Osteoblast (primary cell): ENCODE measurements around the gene METTL17. TPM values are rescaled to one million over a fixed set of nuclear protein-coding genes. Genes with fewer than 3 reads are reported as not detected.
A peak's percentile ranks its signal among the peaks of the same experiment; 100 is the strongest.
"Not testable (repeated sequence)": the region's sequence is repeated elsewhere in the genome, so short reads cannot be mapped to it uniquely, and the experiment has no call there.

ENCODE experiments used
- DNase-seq: peaks from one replicate; pipeline ENCODE4 v3.0.0; 2011; ENCODE audit warnings: low spot score, mixed read lengths; ENCODE audit not compliant: insufficient read length; ENCODE audit errors: missing footprints
- H2AFZ ChIP-seq: 2 replicates; pipeline ENCODE4 v1.6.0; 2011; ENCODE audit warnings: mild to moderate bottlenecking, low read length
- H3K27ac ChIP-seq: 2 replicates; pipeline ENCODE4 v1.5.1; 2011; ENCODE audit warnings: mild to moderate bottlenecking, low read depth, low read length, moderate library complexity
- H3K27me3 ChIP-seq: 2 replicates; pipeline ENCODE4 v1.6.0; 2012; ENCODE audit warnings: mild to moderate bottlenecking, control low read depth, inconsistent platforms, low read length, moderate library complexity; ENCODE audit not compliant: insufficient read depth
- H3K36me3 ChIP-seq: 2 replicates; pipeline ENCODE4 v1.5.1; 2011; ENCODE audit warnings: mild to moderate bottlenecking, low read length, control low read depth, moderate library complexity; ENCODE audit not compliant: insufficient read depth
- H3K4me1 ChIP-seq: 2 replicates; pipeline ENCODE4 v1.5.1; 2011; ENCODE audit warnings: mild to moderate bottlenecking, low read length, control low read depth, moderate library complexity; ENCODE audit not compliant: insufficient read depth
- H3K4me2 ChIP-seq: 2 replicates; pipeline ENCODE4 v1.6.0; 2011; ENCODE audit warnings: mild to moderate bottlenecking, low read length; ENCODE audit not compliant: insufficient read depth
- H3K4me3 ChIP-seq: fragments of 200-600 bp; sonication (generic); 3 replicates; pipeline ENCODE4 v1.5.1; 2012; ENCODE audit warnings: mild to moderate bottlenecking, low read length, inconsistent platforms; ENCODE audit not compliant: insufficient read depth
- H3K79me2 ChIP-seq: 2 replicates; pipeline ENCODE4 v1.6.0; 2012; ENCODE audit warnings: mild to moderate bottlenecking, low read length, control low read depth, inconsistent platforms; ENCODE audit not compliant: insufficient read depth
- H3K9me3 ChIP-seq: 2 replicates; pipeline ENCODE4 v1.5.1; 2011; ENCODE audit warnings: low read depth, low read length, control low read depth
- H4K20me1 ChIP-seq: 2 replicates; pipeline ENCODE4 v1.6.0; 2012; ENCODE audit warnings: mild to moderate bottlenecking, low read length, control low read depth; ENCODE audit not compliant: insufficient read depth
- CTCF ChIP-seq: IDR thresholded peaks from 2 replicates; pipeline ENCODE4 v1.5.1; 2011; ENCODE audit warnings: mild to moderate bottlenecking, low read depth, low read length, moderate library complexity; ENCODE audit errors: extremely low read depth
- total RNA-seq: library from RNA; depleted of rRNA; stranded (reverse); fragments of >200 nt; gene quantifications from 2 replicates; pipeline ENCODE4 v1.2.3, GENCODE V29; 2012

Gene METTL17
- total RNA-seq, result 43.3 and 50.3 TPM in 2 replicates

- Histone ChIP-seq H3K4me2 (peak within 1 kb of the TSS; percentile 96), H3K4me1 (peaks cover 30% of the 10 kb centered on the region), H3K9me3 (no peaks in the 10 kb centered on the region), H3K79me2 (peaks cover 21% of the 10 kb centered on the region), H2AFZ (peak within 1 kb of the TSS; percentile 99), H3K4me3 (peak within 1 kb of the TSS; percentile 87), H3K36me3 (peaks cover 31% of the 10 kb centered on the region), H3K27me3 (no peaks in the 10 kb centered on the region), H4K20me1 (peaks cover 8% of the 10 kb centered on the region), H3K27ac (peak within 1 kb of the TSS; percentile 54)
- TF ChIP-seq CTCF, result peak; percentile 50
- peak; percentile 93 for DNase-seq
Measured at GRCh38 chr14:20989787-20990600, at the start of gene METTL17. TSS of gene METTL17 (plus strand) at chr14:20989980. CDS start at chr14:20990003, 23 bp downstream.

GRCh38 chr14:20945146-20945545 lies 44.6 kb upstream of the METTL17 start:
- H3K4me3 ChIP-seq, H3K79me2 ChIP-seq, H4K20me1 ChIP-seq, H2AFZ ChIP-seq, H3K4me1 ChIP-seq, H3K27me3 ChIP-seq, DNase-seq, H3K36me3 ChIP-seq, H3K27ac ChIP-seq, H3K4me2 ChIP-seq, H3K9me3 ChIP-seq: not testable (repeated sequence)

GRCh38 chr14:20946707-20947106 lies 43.1 kb upstream of the METTL17 start:
- not testable (repeated sequence) for H3K4me3 ChIP-seq, H3K27ac ChIP-seq, H3K4me2 ChIP-seq, DNase-seq, H3K9me3 ChIP-seq, H3K4me1 ChIP-seq, H2AFZ ChIP-seq, H3K27me3 ChIP-seq, H4K20me1 ChIP-seq, H3K36me3 ChIP-seq, H3K79me2 ChIP-seq

DNA sequence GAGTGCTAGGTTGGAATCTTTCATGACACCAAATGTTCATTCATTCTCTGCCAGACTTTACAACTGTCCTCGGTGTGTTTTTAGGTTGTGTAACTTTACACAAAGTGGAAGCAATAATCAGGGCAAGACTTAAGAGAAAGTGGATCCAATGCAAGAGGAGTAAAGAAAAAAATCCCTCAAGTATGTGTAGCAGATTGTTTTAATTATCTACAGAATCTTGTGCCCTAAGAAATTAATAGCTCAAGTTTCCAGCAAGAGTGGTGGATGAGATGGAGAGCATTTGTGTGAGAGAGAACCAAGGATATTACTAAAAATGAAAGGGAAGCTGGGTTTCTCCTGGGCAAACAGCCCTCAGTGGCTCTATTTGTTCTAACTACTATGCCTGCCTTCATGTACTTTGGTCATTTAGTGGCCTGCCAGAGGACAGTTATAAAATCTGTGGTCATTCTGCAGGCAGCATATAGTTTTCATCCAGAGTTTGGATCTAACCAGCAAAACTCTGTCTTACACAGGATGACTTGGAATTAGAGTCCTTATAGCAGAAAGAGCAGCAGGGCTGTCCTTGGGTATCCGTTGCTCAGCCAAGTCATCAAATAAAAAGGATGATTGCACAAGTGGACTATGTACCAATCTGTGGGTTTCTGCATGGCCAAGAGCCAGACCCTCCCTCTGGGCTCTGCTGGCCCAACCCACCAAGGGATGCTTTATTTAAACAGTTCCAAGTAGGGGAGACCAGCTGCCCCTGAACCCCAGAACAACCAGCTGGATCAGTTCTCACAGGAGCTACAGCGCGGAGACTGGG lies 34.8 kb upstream of the METTL17 start, which contains the start of gene RNASE2:
Gene RNASE2, plus strand, starts transcription at position 752 of the 802 bp plus-strand sequence. CDS start 285 bp downstream, outside the sequence.
- H3K27ac ChIP-seq, H3K9me3 ChIP-seq, DNase-seq, H3K4me2 ChIP-seq, H4K20me1 ChIP-seq, H3K27me3 ChIP-seq, H3K4me1 ChIP-seq, H2AFZ ChIP-seq, H3K36me3 ChIP-seq, H3K79me2 ChIP-seq, H3K4me3 ChIP-seq: not testable (repeated sequence)

GRCh38 chr14:20955538-20955873 lies 34.3 kb upstream of the METTL17 start:
- not testable (repeated sequence) for H4K20me1 ChIP-seq, H2AFZ ChIP-seq, H3K4me2 ChIP-seq, H3K9me3 ChIP-seq, H3K27ac ChIP-seq, H3K4me1 ChIP-seq, H3K27me3 ChIP-seq, DNase-seq, H3K36me3 ChIP-seq, H3K4me3 ChIP-seq, H3K79me2 ChIP-seq
